HCT116 (cell line): ENCODE measurements around the gene LENG9. TPM values are rescaled to one million over a fixed set of nuclear protein-coding genes. Genes with fewer than 3 reads are reported as not detected.
"Not testable (repeated sequence)": the region's sequence is repeated elsewhere in the genome, so short reads cannot be mapped to it uniquely, and the experiment has no call there.

Experiments
- ATAC-seq: fragments of 200-7000 bp; cut with Tn5 transposase; 2 replicates; pipeline ENCODE4 v1.9.1; 2020; ENCODE audit warnings: mild to moderate bottlenecking, moderate library complexity
- BruUV-seq: library from RNA; stranded (reverse); fragments of 400-500 nt; replicated peaks from 2 replicates; lab custom pipeline; 2021; lab: Mats Ljungman, UMichigan
- CTCF ChIA-PET: fragments of 300-600 bp; sonication (Branson Sonifier 250); formaldehyde crosslinking; loops from one replicate; lab custom pipeline; 2021; ENCODE audit warnings: antibody characterized with exemption; lab: Charles Lee
- POLR2A ChIA-PET: fragments of 300-600, 350-600 bp; sonication (Branson Sonifier 250); formaldehyde crosslinking; loops from one replicate; lab custom pipeline; 2021; ENCODE audit warnings: antibody characterized with exemption; lab: Charles Lee
- RAD21 ChIA-PET, 2 experiments: fragments of 300-600 bp; sonication (Branson Sonifier 250); formaldehyde crosslinking; loops; one replicate each; lab custom pipeline; 2023; ENCODE audit warnings: low total read pairs in 2 of 2; ENCODE audit not compliant: uncharacterized antibody in 2 of 2, unreplicated experiment in 2 of 2, low non-redundant PET in 1 of 2; lab: Charles Lee
- DNase-seq: peaks from one replicate; pipeline ENCODE4 v3.0.0-alpha.2; 2010; ENCODE audit warnings: low read depth, low spot score
- H2AFZ ChIP-seq: fragments of 200-600 bp; shearing (Covaris generic), sonication (generic); 2 replicates; pipeline ENCODE4 v1.6.1; 2017; ENCODE audit warnings: low read depth, mixed run types, mixed read lengths, antibody characterized with exemption, low read length; ENCODE audit not compliant: poor library complexity, severe bottlenecking
- H3K27ac ChIP-seq: 2 replicates; pipeline ENCODE4 v1.5.1; 2012; ENCODE audit warnings: low read depth, low read length
- H3K27me3 ChIP-seq: fragments of 200-600 bp; sonication (generic); 2 replicates; pipeline ENCODE4 v1.6.1; 2016; ENCODE audit warnings: mixed run types, low read length, mixed read lengths; ENCODE audit not compliant: insufficient read depth
- H3K36me3 ChIP-seq, 2 experiments: fragments of 200-500 bp in 1 of 2; fragments of 200-600 bp in 1 of 2; sonication (Bioruptor generic) in 1 of 2; sonication (generic) in 1 of 2; 2 replicates each; pipeline versions ENCODE4 v1.5.1 to v1.6.1; 2014 to 2016; ENCODE audit warnings: low read length in 2 of 2, inconsistent platforms in 1 of 2, mixed read lengths in 1 of 2, mixed run types in 1 of 2; ENCODE audit not compliant: insufficient read depth in 2 of 2, control insufficient read depth in 1 of 2
- H3K4me1 ChIP-seq, 2 experiments: fragments of 200-600 bp in 1 of 2; sonication (generic) in 1 of 2; 2 replicates each; pipeline versions ENCODE4 v1.5.1 to v1.6.1; 2012 to 2017; ENCODE audit warnings: low read length in 2 of 2, inconsistent platforms in 1 of 2, mild to moderate bottlenecking in 1 of 2, mixed read lengths in 1 of 2, mixed run types in 1 of 2, moderate library complexity in 1 of 2; ENCODE audit not compliant: insufficient read depth in 2 of 2, control insufficient read depth in 1 of 2
- H3K4me2 ChIP-seq: fragments of 200-600 bp; sonication (generic); 2 replicates; pipeline ENCODE4 v1.6.1; 2017; ENCODE audit warnings: mixed run types, low read length, mixed read lengths
- H3K4me3 ChIP-seq, 2 experiments: fragments of 200-600 bp in 1 of 2; sonication (generic) in 1 of 2; replicated peaks in 1 of 2; 2 replicates each; pipeline ENCODE4 v1.5.1; 2011 to 2016; ENCODE audit warnings: low read length in 2 of 2, control low read depth in 1 of 2, low read depth in 1 of 2, mild to moderate bottlenecking in 1 of 2, mixed read lengths in 1 of 2, mixed run types in 1 of 2
- H3K79me2 ChIP-seq: fragments of 200-600 bp; sonication (generic); 2 replicates; pipeline ENCODE4 v1.6.1; 2017; ENCODE audit warnings: mild to moderate bottlenecking, mixed run types, low read length, moderate library complexity, mixed read lengths; ENCODE audit not compliant: insufficient read depth
- H3K9ac ChIP-seq: fragments of 200-600 bp; sonication (generic); 2 replicates; pipeline ENCODE4 v1.6.1; 2016; ENCODE audit warnings: low read length, mixed read lengths
- H3K9me2 ChIP-seq: fragments of 200-600 bp; sonication (generic), shearing (Covaris generic); 2 replicates; pipeline ENCODE4 v1.6.1; 2017; ENCODE audit warnings: mixed run types, mild to moderate bottlenecking, moderate library complexity; ENCODE audit not compliant: insufficient read depth
- H3K9me3 ChIP-seq, 2 experiments: fragments of 200-500 bp in 1 of 2; fragments of 200-600 bp in 1 of 2; sonication (Bioruptor generic) in 1 of 2; sonication (generic) in 1 of 2; 2 replicates each; pipeline ENCODE4 v1.6.1; 2014 to 2017; ENCODE audit warnings: low read length in 2 of 2, mixed read lengths in 2 of 2, inconsistent platforms in 1 of 2, low read depth in 1 of 2, mild to moderate bottlenecking in 1 of 2, mixed run types in 1 of 2, moderate library complexity in 1 of 2; ENCODE audit not compliant: control insufficient read depth in 1 of 2, insufficient read depth in 1 of 2
- H4K20me1 ChIP-seq: fragments of 200-600 bp; sonication (generic), shearing (Covaris generic); 2 replicates; pipeline ENCODE4 v1.6.1; 2017; ENCODE audit warnings: mixed run types, mild to moderate bottlenecking, moderate library complexity; ENCODE audit not compliant: insufficient read depth
- CTCF ChIP-seq, 3 experiments: fragments of 200-600 bp in 1 of 3; sonication (generic) in 1 of 3; IDR thresholded peaks in 2 of 3; conservative IDR thresholded peaks in 1 of 3; 2 replicates each; pipeline ENCODE4 v1.5.1; 2012 to 2017; ENCODE audit warnings: low read depth in 2 of 3, low read length in 2 of 3, antibody characterized with exemption in 1 of 3, borderline replicate concordance in 1 of 3, control low read depth in 1 of 3, mild to moderate bottlenecking in 1 of 3, mixed read lengths in 1 of 3, mixed run types in 1 of 3, moderate library complexity in 1 of 3; ENCODE audit not compliant: insufficient read depth in 1 of 3
- EZH2 ChIP-seq: fragments of 200-600 bp; sonication (generic); IDR thresholded peaks from 2 replicates; pipeline ENCODE4 v1.6.1; 2017; ENCODE audit warnings: antibody characterized with exemption, mixed run types
- EZH2phosphoT487 ChIP-seq: fragments of 200-600 bp; IDR thresholded peaks from 2 replicates; pipeline ENCODE4 v1.6.1; 2018; ENCODE audit warnings: antibody characterized with exemption, borderline replicate concordance
- POLR2AphosphoS5 ChIP-seq: IDR thresholded peaks from 2 replicates; pipeline ENCODE4 v1.6.1; 2011; ENCODE audit warnings: mild to moderate bottlenecking, low read depth, low read length, moderate library complexity
- REST ChIP-seq: IDR thresholded peaks from 2 replicates; pipeline ENCODE4 v1.6.1; 2012; ENCODE audit warnings: low read depth
- SIN3A ChIP-seq: IDR thresholded peaks from 2 replicates; pipeline ENCODE4 v1.6.1; 2012; ENCODE audit warnings: low read depth
- SRF ChIP-seq: IDR thresholded peaks from 2 replicates; pipeline ENCODE4 v1.6.1; 2012; ENCODE audit warnings: low read depth
- TCF7L2 ChIP-seq: IDR thresholded peaks from 2 replicates; pipeline ENCODE4 v1.7.0; 2011; ENCODE audit warnings: borderline replicate concordance, inconsistent platforms; ENCODE audit not compliant: insufficient read depth, insufficient read length; ENCODE audit errors: extremely low read depth
- intact Hi-C: fragments of 100-400 bp; cut with micrococcal nuclease; formaldehyde crosslinking; loops from 2 replicates; pipeline ENCODE4 v1.10.0; 2022
- total RNA-seq: library from RNA; stranded (reverse); gene quantifications from one replicate; pipeline ENCODE4 v1.2.1, GENCODE V29; 2021; ENCODE audit not compliant: unreplicated experiment

LENG9 gene
- total RNA-seq, 1 experiment from 2014 or later, result 9.0 TPM

- POLR2A ChIA-PET, result no interaction called here
- Histone ChIP-seq H3K4me3 (no peak overlapping the region), H3K79me2 (no peaks in the 10 kb centered on the region), H3K36me3 (no peaks in the 10 kb centered on the region), H3K4me1 (no peaks in the 10 kb centered on the region), H3K27ac (no peak overlapping the region), H3K9me2 (no peaks in the 10 kb centered on the region), H3K27me3 (peaks cover 28% of the 10 kb centered on the region), H4K20me1 (no peaks in the 10 kb centered on the region), H2AFZ (no peak overlapping the region), H3K9me3 (no peaks in the 10 kb centered on the region), H3K4me2 (no peak overlapping the region), H3K9ac (no peak overlapping the region)
- DNase-seq, result no peak
- intact Hi-C loops, result no loop called here
- no peak for TF ChIP-seq EZH2
- TF ChIP-seq CTCF (IDR thresholded peaks at IDR 0.05 in 2 of 3, conservative IDR thresholded peaks at IDR 0.05 in 1 of 3; ENCODE audit: borderline replicate concordance in 1 of 3, insufficient read depth in 1 of 3, low read depth in 2 of 3, low read length in 2 of 3), result no peak
- no peak for TF ChIP-seq SRF
- no peak for TF ChIP-seq EZH2phosphoT487
- no peak for TF ChIP-seq SIN3A
- no peak for TF ChIP-seq TCF7L2
- TF ChIP-seq REST, result no peak
- TF ChIP-seq POLR2AphosphoS5, result no peak
- no TSS peak for BruUV-seq
- CTCF ChIA-PET, result no interaction called here
- RAD21 ChIA-PET, result no interaction called here
- ATAC-seq, result no peak
Observed at GRCh38 chr19:54493967-54494585, 30.5 kb upstream of the LENG9 start.

GRCh38 chr19:54493056-54493455 is 29.5 kb upstream of the LENG9 start:
- RAD21 ChIA-PET, H3K9ac ChIP-seq, POLR2A ChIA-PET, H3K79me2 ChIP-seq, H3K9me2 ChIP-seq, H4K20me1 ChIP-seq, H3K9me3 ChIP-seq, CTCF ChIA-PET, H3K27ac ChIP-seq, H3K4me1 ChIP-seq, intact Hi-C loops, H3K4me3 ChIP-seq, BruUV-seq, DNase-seq, H2AFZ ChIP-seq, ATAC-seq, H3K36me3 ChIP-seq, H3K4me2 ChIP-seq: not testable (repeated sequence)
- peaks cover 26% of the 10 kb centered on the region for H3K27me3 ChIP-seq
